GM21529 (cell line): ENCODE measurements around the gene ITGA1.

Source experiments
- ATAC-seq: cut with Tn5 transposase; IDR thresholded peaks from one replicate; pipeline ENCODE4 v1.9.1; 2021; ENCODE audit not compliant: unreplicated experiment

Gene ITGA1

DNA sequence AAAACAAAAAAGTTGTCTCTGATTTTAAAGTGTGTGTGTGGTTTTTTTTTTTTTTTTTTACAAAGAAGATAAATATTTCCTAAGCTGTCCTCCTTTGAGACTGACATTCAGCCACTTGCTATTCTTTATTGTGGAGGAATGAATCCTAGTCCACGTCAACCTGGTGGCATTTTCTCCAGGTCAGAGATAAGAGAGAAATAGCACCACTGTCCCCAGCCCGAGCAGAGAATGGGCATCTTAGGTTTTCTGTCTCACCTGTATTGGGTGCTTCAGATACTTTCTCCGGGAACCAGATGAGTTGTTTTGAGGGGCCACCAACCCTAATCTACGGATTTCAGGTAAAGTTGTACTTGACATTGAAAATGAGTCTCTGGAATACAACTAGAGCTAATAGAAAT is 202.8 kb downstream of the ITGA1 start:
- ATAC-seq: no peak

DNA sequence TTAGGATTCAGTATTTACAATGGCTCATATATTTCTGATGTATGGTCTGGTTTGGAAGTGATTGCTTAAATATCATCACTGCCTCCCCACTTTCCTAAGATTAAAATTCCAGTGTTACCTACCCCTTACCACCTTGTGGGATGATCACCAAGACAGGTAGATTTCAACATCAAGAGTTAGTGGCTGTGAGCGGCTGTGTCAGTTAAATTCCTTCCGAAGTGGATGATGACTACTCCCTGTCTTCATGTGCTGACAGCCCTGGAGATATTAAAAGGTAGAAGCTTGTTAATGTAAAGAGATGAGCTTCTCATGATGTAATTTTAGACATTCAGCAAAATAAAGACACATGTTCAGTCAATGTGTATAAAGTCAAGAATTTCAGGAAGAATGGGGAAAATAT is 205.7 kb downstream of the ITGA1 start:
- no peak for ATAC-seq

DNA sequence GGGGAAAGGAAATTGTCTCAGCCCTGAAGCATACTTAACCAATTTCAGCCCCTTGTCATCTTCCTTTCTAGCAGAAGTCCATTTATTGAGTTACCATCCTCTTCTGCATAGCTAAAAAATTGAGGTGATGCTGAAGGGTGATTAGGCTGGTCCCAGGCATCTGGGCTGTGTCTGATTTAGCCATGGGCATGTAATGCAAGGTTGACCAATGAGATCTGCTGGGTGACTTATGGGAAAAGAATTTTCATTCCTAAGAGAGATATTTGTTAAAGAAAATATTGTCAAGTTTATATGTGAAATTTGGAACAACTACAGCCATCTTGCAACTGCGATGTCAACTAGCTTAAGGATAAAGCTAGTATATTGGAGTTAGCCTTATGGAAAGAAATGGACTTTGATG is 206.6 kb downstream of the ITGA1 start:
- ATAC-seq: no peak

DNA sequence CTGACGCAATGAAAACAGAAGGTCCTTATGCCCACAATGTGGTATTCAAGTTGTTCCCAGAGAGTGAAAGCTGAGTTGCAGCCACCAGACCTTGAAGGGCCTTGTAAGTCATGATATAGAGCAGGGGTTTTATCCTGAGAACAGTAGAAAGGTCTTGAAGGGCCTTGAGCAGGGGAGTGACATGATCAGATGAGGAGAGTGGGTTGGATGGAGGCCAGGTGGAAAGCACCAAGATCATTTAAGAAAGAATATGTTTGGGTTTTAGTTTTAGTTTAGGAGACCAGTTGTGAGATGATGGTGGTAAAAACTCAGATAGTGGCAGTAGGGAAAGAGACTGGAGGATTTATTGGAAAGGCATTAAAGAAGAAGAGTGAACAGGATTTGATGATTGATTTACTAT is 207.4 kb downstream of the ITGA1 start:
- ATAC-seq: no peak

DNA sequence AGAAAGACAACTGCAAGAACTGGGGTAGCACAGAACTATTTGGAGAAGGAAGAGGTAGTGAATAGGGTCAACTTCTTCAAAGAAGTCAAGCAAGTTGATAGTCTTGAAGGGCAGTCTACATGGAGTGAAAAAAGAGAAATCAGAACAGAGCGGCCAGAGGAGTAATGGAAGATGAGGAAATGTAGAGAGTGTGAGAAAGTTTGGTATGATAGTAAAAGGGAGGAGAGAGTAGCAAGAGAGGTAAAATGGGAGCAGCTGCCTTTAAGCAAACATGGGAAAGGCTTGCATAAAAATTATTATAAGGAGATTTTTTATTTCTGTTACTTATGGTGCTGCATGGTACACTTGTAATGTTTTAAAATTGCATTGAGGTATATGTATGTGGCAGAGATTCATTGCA is 208.2 kb downstream of the ITGA1 start:
- no peak for ATAC-seq

DNA sequence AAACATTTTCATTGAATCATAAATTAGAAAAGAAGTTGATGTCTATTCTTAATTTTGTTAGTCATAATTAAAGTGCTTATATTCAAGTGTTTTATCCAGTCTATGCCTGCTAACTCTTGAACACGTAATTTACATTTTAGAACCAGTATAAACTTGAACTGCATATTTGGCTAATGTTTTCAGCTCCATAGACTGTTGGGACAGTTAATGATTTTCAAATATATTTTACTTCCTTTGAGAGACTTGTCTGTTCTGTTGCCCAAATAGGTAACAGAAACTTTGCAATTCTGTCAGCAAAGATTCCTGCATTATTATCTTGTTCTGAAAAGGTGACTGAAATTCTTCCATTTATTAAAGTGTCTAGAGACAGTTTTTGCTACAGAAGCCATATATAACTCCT is 209.3 kb downstream of the ITGA1 start:
- ATAC-seq: no peak

DNA sequence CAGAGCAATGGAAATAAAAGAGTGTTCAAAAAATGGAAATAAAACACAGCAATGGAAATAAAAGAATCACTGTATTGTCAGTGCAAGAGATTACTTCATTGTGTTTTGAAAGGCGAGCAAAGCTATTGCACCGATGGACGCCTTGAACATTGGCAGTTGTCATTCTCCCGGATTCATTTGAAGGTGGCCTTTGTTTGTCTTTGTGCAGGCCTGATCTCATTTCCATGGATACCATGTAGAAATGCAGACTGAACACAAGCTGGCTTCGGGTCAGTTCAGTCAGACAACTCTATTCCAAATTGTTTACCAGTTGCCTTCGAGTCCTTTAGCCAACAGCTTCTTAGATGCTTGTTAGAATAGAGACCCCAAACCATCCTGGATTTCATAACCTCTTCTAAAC is 209.7 kb downstream of the ITGA1 start:
- no peak for ATAC-seq

DNA sequence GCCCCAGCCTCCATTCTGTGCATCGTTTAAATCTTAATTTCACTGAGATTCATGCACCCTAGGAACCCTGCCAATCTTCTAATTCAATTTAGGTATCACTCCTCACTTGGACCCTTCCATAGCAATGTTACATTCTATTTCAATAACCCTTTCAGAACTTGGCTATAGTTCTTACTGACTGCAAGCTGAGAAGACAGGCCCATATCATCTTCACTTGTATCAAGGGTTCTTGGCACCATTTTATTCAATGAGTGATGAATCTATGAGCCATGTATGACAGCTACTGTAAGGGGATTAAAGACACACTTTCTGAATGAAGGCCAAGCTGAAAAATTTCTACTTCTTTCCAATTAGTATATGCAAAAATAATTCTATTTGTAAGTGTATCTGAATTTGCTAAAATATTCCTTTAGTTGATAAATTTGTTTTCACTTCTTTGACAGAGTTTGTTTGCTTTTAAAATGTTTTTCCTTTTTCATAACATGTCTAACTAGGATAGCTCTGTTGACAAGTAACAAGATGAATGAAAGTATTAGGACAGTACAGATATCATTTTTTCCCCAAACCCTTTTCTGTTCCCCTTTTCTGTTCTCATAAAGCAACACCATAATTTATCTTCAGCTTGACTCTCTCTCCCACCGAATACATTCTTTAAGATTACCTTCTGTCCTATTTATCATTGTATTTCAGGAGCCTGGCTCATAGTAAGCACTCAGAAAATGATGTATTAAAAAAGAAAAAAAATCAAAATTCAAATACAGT is 211.0 kb downstream of the ITGA1 start:
- ATAC-seq: peak; percentile 85

DNA sequence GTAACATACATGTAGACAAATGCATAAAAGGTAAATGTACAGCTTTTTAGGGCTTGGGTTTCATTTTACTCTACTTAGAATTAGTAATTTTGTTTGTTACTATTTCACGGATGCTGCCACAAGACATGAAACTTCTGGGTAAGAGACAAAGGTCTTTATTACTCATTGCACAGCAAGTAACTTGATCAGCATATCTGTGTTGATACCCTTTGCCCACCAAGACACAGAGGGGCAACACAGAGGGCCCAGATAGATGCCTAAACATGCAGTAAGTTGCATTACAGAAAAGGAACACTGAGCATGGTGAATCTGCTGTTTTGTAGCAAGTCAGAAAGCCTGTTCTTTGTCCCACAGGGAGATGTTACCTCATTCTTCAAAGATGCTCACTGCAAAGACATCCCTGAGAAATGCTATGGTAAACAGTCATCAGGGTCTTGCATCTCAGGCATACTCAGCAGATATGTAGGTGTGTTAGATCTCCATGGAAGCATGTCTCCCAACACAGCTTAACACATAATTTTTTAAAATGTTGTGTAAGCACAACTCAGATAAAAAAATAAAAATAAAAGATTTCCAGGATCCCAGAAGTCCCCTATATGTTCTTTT is 211.7 kb downstream of the ITGA1 start:
- no peak for ATAC-seq

DNA sequence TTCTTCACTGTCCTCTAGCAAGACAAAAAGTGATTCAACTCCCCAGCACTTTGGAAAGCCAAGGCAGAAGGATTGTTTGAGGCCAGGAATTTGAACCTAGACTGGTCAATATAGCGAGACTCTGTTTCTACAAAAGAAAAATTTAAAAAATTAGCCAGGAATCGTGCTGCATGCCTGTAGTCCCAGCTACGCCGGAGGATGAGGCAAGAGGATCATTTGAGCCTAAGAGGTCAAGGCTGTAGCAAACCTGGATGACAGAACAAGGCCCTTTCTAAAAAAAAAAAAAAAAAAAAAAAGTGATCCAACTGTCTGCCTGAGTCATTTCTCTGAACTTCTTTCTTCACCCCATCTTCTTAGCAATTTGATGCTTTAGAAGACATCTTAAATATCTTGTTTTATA is 213.8 kb downstream of the ITGA1 start:
- no peak for ATAC-seq

DNA sequence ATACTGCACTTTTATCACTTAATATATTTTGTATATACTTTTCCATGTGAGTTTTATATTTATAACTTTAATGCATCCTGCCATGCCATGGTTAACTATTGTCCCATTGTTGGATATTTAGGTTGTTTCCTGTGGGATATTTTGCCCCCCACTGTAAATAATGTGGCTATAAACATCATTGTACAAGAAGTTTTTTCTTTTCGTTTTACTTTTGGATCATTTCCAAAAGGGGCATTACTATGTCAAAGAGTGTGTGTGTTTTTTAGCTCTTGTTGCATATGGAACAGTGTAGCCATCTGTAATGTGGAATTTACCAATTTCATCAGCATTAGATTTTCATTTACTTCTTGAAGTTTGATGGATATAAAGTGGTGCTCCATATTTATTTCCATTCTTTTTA is 214.8 kb downstream of the ITGA1 start:
- no peak for ATAC-seq

DNA sequence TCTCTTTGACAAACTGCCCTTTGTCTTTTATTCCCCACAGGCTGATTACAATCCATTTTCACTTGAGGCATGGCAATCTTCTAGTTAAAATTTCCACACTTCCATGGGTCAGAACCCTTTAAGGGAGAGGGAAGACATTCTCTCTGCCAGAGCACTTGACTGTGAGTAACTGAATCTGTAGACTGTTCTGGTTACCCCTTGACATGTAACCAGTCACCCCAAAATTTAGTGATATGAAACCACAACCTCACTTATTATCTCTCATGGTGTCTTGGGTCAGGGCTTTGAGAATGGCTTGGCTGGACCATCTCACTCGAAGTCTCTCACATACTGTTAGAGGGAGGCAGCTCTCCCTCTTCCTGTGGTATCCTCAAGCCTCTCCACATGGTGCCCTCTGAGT is 215.4 kb downstream of the ITGA1 start:
- no peak for ATAC-seq

DNA sequence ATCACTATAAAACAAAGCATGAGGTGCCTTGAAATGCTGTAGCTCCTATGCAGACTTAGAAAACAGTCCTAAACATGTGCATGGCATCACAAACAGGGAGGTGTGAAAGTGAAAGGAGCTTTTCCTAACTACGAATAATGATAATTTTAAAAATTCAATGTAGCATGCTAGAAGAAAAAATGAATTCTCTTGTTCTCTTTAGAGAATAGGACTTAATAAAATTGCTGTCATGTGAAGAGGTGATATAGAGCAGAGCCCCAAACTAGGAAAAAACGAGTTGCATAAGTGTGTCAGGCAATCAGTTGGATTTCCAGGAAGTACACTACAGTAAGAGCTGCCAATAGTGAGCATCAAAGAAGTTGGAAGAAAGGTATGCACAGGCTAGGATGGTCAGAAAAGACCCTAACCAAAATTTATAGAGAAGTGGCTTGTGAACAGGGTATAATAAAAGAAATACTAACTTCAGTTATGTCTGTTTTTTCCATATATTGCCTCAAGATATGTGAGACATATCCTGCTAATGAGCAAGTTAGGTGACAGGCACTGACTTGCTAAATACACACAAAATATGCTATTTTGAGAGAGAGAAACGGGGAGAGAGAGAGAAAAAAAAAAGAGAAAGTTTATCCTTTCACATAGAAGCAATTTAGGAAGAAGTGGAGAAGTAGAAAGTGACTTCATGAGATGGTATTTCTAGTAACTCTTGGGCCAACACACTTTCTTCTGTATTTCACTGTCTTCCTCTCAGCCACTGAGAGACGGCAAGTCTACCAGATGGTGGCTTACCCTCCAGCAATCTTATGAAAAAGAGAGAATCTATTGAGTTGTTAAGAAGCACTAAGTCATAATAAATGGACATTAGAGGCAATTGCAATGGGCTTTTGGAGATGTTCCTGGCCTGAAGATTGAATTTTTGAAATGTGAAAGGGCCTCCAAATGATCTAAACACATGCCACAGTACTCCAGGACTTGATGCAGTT is 219.5 kb downstream of the ITGA1 start:
- ATAC-seq: no peak

DNA sequence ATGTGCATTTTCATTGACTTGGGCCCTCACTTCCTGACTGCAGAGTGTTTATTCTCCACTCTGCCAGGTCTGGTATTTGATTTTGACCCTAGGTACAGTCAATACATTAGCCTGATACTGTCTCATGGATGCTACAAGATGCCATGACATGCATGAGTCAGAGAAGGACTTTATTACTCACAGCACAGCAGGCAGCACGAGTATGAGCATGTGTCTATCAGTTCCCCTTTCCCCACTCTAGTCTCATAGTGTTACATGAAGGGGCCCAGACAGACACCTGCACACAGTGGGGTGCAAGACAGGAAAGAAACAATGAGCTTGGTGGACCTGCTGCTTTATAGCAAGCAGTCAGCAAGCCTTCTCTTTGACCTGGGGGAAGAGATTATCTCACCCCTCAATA is 221.0 kb downstream of the ITGA1 start:
- ATAC-seq: peak; percentile 96
